WERI-Rb-1 (cell line): ENCODE measurements around the gene SDHAF4.

Experiments used
- DNase-seq: peaks from one replicate; pipeline ENCODE4 v3.0.0-alpha.2; 2020
- H3K27ac ChIP-seq: fragments of 250-450 bp; sonication (Bioruptor Pico); 2 replicates; pipeline ENCODE4 v1.5.1; 2020; ENCODE audit warnings: mild to moderate bottlenecking, moderate library complexity
- H3K27me3 ChIP-seq: fragments of 250-450 bp; sonication (Bioruptor Pico); 2 replicates; pipeline ENCODE4 v1.5.1; 2021; ENCODE audit warnings: mild to moderate bottlenecking, low read depth, moderate library complexity; ENCODE audit not compliant: insufficient read depth, severe bottlenecking
- H3K36me3 ChIP-seq: fragments of 250-450 bp; sonication (Bioruptor Pico); 2 replicates; pipeline ENCODE4 v1.5.1; 2020; ENCODE audit warnings: mild to moderate bottlenecking, moderate library complexity
- H3K4me3 ChIP-seq: 2 replicates; pipeline ENCODE4 v1.5.1; 2011; ENCODE audit warnings: low read depth, mild to moderate bottlenecking, control low read depth, low read length
- H3K9me3 ChIP-seq: fragments of 250-450 bp; sonication (Bioruptor Pico); 2 replicates; pipeline ENCODE4 v1.5.1; 2021; ENCODE audit warnings: mild to moderate bottlenecking, moderate library complexity; ENCODE audit not compliant: severe bottlenecking
- TF ChIP-seq, protein P1 (sequence below): IDR thresholded peaks from 2 replicates; pipeline ENCODE4 v1.5.1; 2011; ENCODE audit warnings: low read depth, mild to moderate bottlenecking, control low read depth, inconsistent platforms, low read length

Gene SDHAF4

DNA sequence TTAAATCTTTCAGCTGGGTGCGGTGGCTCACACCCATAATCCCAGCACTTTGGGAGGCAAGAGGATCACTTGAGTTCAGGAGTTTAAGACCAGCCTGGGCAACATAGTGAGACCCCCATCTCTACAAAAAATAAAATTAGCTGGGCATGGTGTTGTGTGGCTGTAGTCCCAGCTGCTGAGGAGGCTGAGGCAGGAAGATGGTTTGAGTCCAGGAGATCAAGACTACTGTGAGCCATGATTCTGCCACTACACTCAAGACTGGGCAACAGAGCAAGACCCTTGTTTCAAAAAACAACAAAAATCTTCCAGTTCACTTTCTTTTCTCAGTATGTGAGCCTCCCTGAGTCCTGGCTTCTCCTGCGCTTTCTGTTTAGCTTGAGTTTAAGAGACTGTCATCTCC is 7.9 kb downstream of the SDHAF4 start:
- Histone ChIP-seq H3K27ac (no peak overlapping the region), H3K9me3 (no peaks in the 10 kb centered on the region), H3K27me3 (no peaks in the 10 kb centered on the region), H3K4me3 (no peak overlapping the region), H3K36me3 (no peaks in the 10 kb centered on the region)
- TF ChIP-seq, protein P1, sequence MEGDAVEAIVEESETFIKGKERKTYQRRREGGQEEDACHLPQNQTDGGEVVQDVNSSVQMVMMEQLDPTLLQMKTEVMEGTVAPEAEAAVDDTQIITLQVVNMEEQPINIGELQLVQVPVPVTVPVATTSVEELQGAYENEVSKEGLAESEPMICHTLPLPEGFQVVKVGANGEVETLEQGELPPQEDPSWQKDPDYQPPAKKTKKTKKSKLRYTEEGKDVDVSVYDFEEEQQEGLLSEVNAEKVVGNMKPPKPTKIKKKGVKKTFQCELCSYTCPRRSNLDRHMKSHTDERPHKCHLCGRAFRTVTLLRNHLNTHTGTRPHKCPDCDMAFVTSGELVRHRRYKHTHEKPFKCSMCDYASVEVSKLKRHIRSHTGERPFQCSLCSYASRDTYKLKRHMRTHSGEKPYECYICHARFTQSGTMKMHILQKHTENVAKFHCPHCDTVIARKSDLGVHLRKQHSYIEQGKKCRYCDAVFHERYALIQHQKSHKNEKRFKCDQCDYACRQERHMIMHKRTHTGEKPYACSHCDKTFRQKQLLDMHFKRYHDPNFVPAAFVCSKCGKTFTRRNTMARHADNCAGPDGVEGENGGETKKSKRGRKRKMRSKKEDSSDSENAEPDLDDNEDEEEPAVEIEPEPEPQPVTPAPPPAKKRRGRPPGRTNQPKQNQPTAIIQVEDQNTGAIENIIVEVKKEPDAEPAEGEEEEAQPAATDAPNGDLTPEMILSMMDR, result no peak
- DNase-seq, result no peak

DNA sequence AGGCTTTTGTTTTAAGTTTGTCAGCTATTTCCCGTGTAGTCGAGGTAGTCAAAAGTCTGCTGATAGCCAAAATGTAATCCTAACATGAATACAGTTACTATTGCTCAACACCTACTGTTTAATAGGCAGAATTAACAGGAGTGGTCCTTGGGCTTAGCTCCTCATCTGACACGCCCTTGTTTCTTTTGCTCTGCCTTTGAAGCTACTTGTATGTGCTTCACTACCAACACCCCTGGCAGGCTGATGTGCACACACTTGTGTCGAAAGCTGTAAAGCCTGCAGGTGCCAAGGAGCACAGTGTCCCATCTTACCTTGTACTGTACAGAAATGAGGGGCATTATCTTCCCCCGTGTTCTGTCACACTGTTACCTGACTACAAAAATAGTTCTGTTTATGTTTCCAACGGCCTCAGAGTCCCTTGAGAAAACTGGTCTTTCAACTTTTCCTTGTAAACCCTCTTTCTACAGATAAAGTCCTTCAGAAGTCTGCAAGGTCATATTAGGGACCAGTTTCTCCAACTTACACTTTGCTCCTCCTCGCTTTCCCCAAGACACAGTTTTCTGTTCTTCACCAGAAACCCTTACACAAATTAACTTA is 9.3 kb downstream of the SDHAF4 start:
- no peak overlapping the region for H3K27ac ChIP-seq
- H3K27me3 ChIP-seq, result no peaks in the 10 kb centered on the region
- TF ChIP-seq, protein P1, result no peak
- DNase-seq, result no peak
- no peaks in the 10 kb centered on the region for H3K9me3 ChIP-seq
- no peaks in the 10 kb centered on the region for H3K36me3 ChIP-seq
- H3K4me3 ChIP-seq, result no peak overlapping the region

DNA sequence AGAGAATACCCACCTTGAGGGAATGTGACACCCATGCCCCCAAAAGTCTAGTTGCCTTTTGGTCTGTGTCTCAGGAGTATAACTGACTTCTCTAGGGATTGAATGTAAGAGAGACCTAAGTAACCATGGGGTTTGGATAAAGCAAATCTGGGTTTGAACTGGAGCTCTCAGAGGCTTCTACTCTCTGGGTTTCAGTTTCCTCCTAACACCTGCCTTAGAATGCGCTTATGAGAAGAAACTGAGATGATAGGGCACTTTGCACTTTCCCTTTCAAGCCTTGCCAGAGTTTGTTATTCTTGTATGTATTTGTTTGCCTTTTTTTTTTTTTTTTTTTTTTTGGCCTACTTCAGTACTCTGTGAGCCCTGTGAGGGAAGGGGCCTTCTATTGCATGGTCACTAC is 19.4 kb downstream of the SDHAF4 start:
- H3K4me3 ChIP-seq, result no peak overlapping the region
- H3K9me3 ChIP-seq, result no peaks in the 10 kb centered on the region
- H3K27ac ChIP-seq, result no peak overlapping the region
- TF ChIP-seq, protein P1, result no peak
- H3K27me3 ChIP-seq, result no peaks in the 10 kb centered on the region
- no peak for DNase-seq
- no peaks in the 10 kb centered on the region for H3K36me3 ChIP-seq

DNA sequence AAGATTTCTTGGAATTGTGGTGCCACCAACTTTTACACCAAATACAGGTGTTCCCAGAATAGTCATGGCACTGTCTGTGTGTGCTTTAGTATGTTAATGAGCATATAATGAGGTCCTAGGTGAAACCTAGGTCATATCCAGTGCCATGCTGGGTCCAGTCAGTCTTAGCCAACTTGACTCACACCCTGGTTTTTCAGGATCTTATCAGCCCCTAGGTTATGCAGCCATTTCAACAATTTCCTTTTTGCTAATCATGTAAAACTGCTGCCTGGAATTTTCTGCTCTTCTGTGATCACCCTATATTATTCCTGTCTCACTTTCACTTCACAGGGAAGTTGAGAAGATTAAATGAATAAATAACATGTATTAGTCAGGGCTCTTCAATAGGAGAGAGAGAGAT is 23.7 kb downstream of the SDHAF4 start:
- H3K9me3 ChIP-seq, result no peaks in the 10 kb centered on the region
- TF ChIP-seq, protein P1, result no peak
- no peaks in the 10 kb centered on the region for H3K27me3 ChIP-seq
- DNase-seq, result no peak
- H3K36me3 ChIP-seq, result no peaks in the 10 kb centered on the region
- H3K4me3 ChIP-seq, result no peak overlapping the region
- no peak overlapping the region for H3K27ac ChIP-seq

DNA sequence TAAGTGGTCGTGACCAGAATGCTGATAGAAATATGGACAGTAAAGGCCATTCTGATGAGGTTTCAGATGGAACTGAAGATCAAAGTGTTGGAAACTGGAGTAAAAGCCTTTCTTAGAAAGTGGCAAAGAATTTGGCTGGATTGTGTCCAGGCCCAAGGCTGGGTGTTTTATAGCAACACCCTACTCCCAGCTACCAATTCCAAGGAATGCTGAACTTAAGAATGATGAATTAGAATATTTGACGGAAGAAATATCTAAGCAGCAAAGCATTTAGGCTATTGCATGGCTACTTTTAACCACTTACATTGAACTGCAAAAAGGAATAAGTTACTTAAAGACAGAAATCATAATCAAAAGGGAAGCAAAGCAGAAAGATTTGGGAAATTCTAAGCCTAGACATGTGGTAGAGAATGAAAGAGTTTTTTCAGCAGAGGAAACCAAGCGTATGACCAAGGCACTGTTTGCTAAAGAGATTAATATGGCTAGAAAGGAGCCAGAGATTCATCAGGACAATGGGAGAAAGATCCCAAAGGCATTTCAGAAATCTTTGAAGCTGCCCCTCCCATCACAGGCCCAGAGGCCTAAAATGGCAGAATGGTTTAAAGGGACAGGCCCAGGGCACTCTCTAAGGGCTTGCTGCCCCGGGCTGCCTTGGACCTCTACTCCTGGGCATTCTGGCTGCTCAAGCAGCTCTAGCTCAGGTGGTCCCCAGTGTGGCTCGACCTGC is 25.8 kb downstream of the SDHAF4 start:
- H3K4me3 ChIP-seq, result no peak overlapping the region
- no peaks in the 10 kb centered on the region for H3K9me3 ChIP-seq
- TF ChIP-seq, protein P1, result no peak
- no peak overlapping the region for H3K27ac ChIP-seq
- DNase-seq, result no peak
- H3K27me3 ChIP-seq, result no peaks in the 10 kb centered on the region
- no peaks in the 10 kb centered on the region for H3K36me3 ChIP-seq

DNA sequence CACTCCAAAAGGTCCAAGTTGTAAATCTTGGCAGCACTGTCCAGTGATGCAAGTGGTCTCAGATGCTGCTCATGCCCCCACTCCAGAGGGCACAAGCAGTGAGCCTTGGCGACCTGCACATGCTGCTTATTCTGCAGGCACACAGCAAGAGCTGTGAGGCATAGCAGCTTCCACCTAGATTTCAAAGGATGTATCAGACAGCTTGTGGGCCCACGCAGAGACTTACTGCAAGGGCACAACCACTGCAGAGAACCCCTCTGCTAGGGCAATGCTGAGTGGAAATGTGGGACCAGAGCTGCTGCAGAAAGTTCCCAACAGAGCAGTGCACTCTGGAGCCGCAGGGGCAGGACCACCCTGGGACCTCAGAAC is 26.4 kb downstream of the SDHAF4 start:
- Histone ChIP-seq H3K27ac (no peak overlapping the region), H3K4me3 (no peak overlapping the region), H3K27me3 (no peaks in the 10 kb centered on the region), H3K9me3 (no peaks in the 10 kb centered on the region), H3K36me3 (no peaks in the 10 kb centered on the region)
- TF ChIP-seq, protein P1, result no peak
- DNase-seq, result no peak
